Inflammatory macrophage treated with lipopolysaccharide for 1 hour (primary cell): ENCODE data around the gene EPX.
A peak's percentile ranks its signal among the peaks of the same experiment; 100 is the strongest.

Experiments used
- DNase-seq, 2 donors: peaks; one replicate each; pipeline ENCODE4 v3.0.0-alpha.2; 2020 to 2022

Gene EPX

DNA sequence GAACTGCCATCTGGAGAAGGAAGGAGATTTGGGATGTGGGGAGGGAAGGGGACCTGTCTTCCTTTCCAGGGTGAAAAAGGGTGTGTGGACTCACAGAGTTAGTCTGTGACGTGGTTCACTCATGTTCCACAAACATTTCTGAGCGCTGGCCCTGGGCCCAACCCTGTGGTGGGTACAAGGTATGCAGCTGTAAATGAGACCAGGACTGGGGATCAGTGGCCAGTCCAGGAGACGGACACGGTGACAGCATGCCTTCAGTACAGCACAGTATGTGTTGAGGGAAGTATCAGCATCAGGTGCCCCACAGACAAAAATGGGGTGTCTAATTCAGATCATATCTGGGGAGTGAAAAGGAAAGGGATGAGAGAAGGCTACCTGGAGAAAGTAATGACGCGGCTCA, 5.5 kb upstream of the EPX start:
- no peak for DNase-seq

DNA sequence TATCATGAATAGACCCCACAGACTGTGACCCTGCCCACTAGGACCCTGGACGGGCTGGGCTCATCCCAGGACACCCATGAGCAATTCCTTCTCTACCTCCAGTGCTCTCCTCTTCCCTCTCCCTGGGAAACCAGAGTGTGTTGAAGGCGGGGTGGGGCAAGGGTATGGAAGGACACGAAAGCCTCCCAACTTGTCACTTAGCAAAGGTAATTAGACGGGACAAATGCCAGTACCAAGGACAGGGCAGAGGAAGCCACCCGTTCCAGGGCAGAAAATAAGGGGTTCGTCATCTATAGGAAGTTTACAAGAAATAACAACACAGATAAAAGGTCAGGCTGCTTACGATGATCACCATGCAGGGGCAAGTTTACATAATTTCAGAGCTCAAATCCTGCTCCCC, 4.9 kb upstream of the EPX start:
- DNase-seq, result no peak

DNA sequence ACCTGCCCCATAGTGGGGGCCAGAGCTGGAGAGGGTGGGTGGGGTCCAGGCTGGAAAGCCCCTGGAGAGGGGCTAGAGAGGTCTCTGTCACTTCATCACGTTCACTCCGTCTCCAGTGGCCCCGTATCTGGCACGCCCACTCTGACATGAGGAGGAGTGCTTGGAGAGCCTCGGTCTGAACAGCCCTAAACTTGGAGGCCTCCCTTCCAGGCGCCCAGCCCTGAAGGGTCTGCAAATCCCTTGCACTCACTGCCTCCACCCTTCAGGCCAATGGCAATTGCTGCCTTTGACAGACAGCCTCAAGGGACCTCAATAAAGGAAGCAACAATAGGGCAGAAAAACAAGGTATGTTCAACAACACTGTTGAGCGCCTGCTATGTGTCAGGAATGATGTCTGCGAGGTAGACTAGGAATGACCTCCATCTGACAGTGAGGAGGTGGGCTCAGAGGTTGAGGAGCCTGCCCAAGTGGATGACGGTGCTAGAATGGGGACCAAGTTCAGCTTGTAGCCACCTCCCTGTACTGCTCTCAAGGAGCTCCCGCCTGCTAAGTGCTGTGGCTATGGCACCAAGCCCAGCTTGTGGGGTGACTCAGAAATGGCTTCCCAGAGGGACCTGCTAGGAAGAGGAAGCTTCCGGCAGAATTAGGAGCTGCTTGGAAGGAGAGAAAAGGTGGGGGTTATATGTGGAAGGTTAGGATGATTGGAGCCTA, 2.9 kb upstream of the EPX start:
- no peak for DNase-seq

DNA sequence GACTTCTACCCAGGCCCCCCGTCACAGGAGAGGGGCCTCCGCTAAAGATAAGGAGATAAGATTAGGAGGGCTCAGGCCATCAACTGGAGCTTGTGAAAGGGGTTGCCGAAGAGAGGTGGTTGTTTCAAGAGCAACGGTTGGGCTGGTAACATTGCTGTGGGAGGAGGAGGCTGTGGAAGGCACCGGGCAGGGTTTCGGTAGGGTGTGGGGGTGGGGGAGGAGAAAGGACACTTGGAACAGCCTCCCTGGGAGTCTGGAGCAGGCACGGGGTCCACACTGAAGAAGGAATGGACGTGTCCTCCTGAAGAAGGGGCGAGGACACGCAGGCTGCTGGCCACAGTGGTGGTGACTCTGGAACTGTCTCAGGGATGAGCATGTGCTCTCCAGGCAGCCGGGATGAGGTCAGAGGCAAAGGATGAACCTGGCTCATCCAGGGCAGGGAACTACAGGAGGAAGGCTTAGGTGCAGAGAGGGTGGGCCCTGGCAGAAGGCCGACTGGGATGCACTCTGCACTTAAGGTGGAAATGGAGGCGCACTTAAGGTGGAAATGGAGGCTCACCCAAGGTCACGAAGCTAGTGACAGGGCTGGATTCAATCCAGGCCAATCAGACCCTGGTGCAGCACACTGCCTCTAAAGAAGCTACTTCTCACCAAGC, 1.2 kb upstream of the EPX start:
- DNase-seq, result no peak

GRCh38 chr17:58193641-58194255, 1.2 kb downstream of the EPX start:
- no peak for DNase-seq

GRCh38 chr17:58195518-58196123, 3.1 kb downstream of the EPX start:
- DNase-seq, result no peak

- DNase-seq, result no peak
Measured at GRCh38 chr17:58196610-58197009, 4.1 kb downstream of the EPX start.

DNA sequence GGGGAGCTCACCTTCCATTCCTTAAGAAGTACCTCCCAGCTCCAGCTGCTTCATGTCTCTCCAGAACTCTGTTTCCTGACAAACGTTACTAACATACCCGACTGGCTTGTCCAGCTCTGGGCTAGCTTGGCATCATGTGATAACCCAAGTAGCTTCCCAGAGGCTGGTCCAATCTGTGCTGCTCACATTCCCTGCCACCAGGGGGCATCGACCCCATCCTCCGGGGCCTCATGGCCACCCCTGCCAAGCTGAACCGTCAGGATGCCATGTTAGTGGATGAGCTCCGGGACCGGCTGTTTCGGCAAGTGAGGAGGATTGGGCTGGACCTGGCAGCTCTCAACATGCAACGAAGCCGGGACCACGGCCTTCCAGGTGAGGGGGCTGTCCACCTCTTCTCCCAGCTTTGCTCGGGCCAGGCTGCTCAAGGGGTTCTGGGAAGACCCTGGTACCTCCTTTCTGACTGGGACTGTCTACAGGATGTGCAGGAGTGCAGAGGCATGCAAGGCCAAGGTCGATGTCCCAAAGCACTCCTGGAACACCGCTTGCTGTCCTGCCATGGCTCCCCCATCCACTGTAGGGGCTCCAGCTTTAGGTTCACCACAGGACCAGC, 7.6 kb downstream of the EPX start:
- peak; percentile 55 to 83 for DNase-seq

DNA sequence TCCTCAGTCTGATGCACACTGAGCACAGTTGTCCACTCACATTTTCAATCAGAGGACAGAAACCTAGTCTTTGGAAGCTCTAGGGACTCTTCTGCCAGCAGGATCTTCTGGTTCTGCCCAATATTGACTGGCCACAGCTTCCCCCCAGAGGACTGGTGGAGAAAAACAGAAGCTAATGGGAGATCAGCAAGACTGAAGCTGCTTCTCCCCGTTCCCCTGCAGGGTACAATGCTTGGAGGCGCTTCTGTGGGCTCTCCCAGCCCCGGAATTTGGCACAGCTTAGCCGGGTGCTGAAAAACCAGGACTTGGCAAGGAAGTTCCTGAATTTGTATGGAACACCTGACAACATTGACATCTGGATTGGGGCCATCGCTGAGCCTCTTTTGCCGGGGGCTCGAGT, 10.3 kb downstream of the EPX start:
- DNase-seq, result no peak

DNA sequence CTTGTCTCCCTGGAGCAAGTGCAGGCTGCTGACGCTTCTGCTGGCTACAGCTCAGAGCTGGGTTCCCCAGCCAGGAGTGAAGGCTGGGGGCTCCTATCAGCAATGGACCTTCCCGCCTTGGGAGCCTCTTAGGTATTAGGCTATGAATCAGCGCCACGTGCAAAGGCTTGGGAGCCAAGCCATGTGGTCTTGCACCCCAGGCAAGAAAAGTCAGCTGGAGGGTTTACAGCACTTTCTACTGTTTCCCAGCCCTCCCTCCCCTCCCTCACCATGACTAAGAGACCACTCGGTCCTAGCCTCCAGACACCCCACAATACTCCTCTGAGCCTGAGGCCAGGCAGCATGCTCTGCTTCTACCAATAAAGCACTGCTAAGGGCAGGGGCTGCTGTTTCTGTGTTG, 12.3 kb downstream of the EPX start:
- DNase-seq, result no peak

DNA sequence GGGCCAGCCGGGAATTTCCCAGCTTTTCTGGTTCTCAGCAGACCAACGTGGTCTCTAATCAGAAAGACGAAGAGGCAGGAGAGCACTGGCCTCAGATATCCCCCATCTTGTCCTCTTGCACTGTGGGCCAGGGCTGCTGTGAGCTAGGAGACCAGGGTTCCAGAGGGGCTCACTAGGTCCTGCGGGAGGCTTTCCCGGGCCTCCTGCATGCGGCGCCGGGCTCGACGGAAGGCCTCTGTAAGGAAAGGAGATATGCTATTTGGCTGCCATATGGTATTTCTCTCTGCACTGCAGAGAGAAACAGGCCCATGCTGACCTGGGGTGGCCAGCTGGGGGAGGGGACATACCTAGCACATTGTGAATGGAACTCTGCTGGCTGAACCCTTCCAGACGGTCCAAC, 13.4 kb downstream of the EPX start:
- no peak for DNase-seq

GRCh38 chr17:58207451-58207850, 14.9 kb downstream of the EPX start:
- DNase-seq, result no peak

DNA sequence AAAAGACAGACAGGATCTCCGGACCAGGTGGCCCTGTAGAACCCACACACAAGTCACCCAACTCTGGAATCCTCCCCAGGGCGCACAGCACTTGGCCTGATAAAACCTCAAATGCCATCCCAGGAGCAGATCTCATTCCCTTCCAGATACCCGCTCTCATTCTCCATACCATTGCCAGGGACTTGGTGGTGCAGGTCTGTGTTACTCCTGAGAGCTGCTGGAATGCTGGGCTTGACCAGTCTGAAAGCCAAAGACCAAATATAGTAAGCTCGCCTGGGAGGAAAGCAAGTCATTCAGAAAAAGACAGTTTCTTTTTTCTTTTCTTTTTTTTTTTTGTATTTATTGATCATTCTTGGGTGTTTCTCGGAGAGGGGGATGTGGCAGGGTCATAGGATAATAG, 15.8 kb downstream of the EPX start:
- no peak for DNase-seq

- DNase-seq, result peak in 1 of 2 donors; percentile 10
Measured at GRCh38 chr17:58210922-58211321, 18.4 kb downstream of the EPX start.

DNA sequence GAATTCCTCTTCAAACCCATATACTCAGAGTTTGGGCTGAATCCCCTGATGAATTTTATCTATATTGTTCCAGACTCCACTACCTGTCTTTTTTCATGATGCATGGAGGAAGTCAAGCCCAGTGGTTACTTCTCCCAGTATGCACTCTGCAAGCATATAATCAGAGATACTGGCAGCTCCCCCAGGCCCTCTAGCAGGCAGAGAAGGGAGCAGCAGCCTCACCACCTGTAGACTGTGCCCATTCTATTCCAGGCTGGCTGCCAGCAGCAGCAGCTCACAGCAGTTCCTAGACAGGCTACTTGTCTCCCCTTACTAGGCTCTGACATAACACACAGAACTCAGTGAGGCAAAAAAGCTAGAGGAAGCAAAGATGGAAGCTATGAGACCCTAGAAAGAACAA, 23.2 kb downstream of the EPX start:
- DNase-seq, result no peak

- no peak for DNase-seq
Measured at GRCh38 chr17:58217766-58218165, 25.2 kb downstream of the EPX start.

DNA sequence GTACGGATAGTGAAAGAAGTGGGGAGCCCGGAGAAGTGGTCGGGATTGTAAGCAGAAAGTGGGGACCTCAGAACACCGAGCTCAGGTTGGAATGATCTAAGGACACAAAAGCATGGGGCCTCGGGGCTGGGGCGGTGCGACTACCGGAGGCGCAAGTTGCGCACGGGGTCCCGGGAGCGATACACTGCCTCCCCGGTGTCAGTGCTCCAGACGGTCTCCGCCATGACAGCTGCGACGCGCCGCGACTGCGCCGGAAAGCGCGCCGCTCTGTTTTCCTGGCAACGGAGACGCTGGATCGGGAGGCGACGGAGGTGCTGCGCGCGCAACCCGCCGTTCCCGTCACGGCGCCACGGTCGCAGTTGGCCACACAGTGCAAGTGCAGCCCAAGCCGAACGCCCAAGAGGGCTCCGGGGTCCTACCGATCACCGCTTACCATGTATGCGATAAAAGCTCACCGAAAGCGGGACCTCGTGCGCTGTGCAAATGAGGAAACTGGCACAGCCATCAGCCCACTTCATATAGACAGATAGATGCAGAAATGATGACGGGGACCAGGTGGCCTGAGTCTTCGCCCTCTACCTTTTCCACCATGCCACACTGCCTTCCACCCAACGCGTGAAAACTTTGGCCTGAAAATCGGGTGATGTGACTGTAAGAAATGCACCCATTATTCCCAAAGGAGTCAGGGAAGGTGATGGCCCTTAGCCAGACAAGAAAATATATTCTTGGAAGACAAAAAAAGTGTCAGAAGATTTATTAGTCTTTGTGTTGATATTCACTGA, 26.7 kb downstream of the EPX start, which contains the start of gene MKS1:
Gene MKS1, minus strand, starts transcription at position 249 of the 782 bp plus-strand sequence. Its CDS starts 25 bp downstream, at position 224.
- DNase-seq, result peak; percentile 89 to 97

GRCh38 chr17:58219789-58220183, 27.3 kb downstream of the EPX start:
- DNase-seq, result no peak

DNA sequence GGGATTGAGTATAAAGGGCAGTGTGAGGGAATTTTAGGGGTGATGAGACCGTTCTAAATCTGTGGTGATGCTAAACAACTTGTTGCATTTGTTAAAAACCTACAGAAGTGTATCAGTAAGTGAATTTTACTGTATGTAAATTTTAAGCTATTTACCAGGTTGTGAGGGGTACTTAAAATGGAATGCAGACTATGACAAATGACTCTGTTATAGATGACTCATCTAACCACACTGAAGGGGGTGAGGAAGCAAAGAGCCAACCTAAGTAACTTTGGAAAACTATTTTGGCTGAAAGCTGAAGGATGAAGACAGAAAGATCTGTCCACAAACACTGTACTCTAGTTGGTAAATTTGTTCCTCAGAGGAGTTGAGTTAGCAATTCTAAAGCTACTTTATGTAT, 31.8 kb downstream of the EPX start:
- peak; percentile 46 to 49 for DNase-seq

GRCh38 chr17:58227733-58228132, 35.2 kb downstream of the EPX start:
- no peak for DNase-seq

DNA sequence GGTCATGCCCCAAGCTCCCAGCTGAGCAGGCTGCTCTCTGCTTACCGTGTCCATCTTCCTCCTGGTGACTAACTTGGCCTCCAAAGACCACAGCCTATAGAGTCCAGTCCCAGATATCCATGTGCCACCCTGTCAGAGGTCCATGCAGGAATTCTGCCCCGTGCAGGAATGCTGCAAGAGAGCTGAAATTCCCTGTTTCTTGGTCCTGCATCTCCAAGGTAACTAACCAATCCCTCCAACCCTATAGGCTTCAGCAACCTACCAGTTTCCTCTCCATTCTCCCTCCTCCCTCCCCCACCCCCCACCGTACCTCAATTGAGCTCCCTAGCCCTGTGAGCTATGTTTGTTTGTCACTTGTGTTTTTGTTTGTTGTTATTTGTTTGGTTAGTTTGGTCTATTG, 36.2 kb downstream of the EPX start:
- no peak for DNase-seq

- DNase-seq, result no peak
Measured at GRCh38 chr17:58229384-58229783, 36.9 kb downstream of the EPX start.

DNA sequence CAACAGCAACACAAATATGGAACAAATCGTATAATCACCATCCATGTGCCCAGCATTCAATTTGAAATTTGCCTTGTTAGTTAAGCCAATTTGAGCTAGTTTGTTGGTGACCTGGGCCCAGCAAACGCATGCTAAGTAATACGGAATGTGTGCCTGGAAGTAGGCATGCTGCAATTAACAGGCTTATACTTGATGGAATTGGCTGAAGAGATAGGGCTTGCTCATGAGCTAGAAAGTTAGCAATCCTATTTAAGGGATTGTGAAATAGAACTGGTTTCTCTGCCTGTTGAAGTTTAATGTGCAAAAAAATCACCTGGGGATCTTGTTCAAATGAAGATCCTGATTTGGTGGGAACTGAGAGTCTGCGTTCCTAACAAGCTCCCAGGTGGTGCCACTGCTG, 37.4 kb downstream of the EPX start:
- no peak for DNase-seq
